Activated naive CD4-positive, alpha-beta T cell treated with anti-CD3 and anti-CD28 coated beads for 36 hours (primary cell): ENCODE data around the gene SLC50A1. TPM values are rescaled to one million over a fixed set of nuclear protein-coding genes. Genes with fewer than 3 reads are reported as not detected.

ENCODE experiments used
- total RNA-seq, 2 experiments: library from RNA; stranded (reverse); gene quantifications; one replicate each; pipeline ENCODE4 v1.2.3, GENCODE V29; 2021

SLC50A1 gene
- total RNA-seq, 2 experiments from 2014 or later: 48.4 to 52.7 TPM

Other genes starting within 250 kb of the SLC50A1 start
- 10 to 100 TPM; 29.8 to 30.5 TPM for gene PMVK, start 199.1 kb upstream of the SLC50A1 start, total RNA-seq
- gene PBXIP1, start 179.8 kb upstream of the SLC50A1 start, total RNA-seq: 10 to 100 TPM; 55.3 to 55.5 TPM
- gene PYGO2, start 174.1 kb upstream of the SLC50A1 start, total RNA-seq: 10 to 100 TPM; 35.6 to 36.3 TPM
- 10 to 100 TPM; 35.5 to 40.8 TPM for gene SHC1, start 165.1 kb upstream of the SLC50A1 start, total RNA-seq
- gene CKS1B, start 161.2 kb upstream of the SLC50A1 start, total RNA-seq: 100 to 1,000 TPM; 283 to 291 TPM
- 10 to 100 TPM; 27.2 to 30.0 TPM for gene FLAD1, start 152.5 kb upstream of the SLC50A1 start, total RNA-seq
- gene LENEP, start 142.3 kb upstream of the SLC50A1 start, total RNA-seq: under 1 TPM; 0.36 to 0.99 TPM
- 100 to 1,000 TPM in 1 of 2 experiments, 10 to 100 TPM in 1; 90.6 to 101 TPM for gene ZBTB7B, start 133.1 kb upstream of the SLC50A1 start, total RNA-seq
- 1 to 10 TPM; 1.1 to 1.5 TPM for gene DCST2, start 102.1 kb upstream of the SLC50A1 start, total RNA-seq
- gene DCST1, start 102.0 kb upstream of the SLC50A1 start, total RNA-seq: not detected
- 10 to 100 TPM; 53.8 to 55.8 TPM for gene ADAM15, start 84.5 kb upstream of the SLC50A1 start, total RNA-seq
- 1 to 10 TPM; 3.3 to 4.5 TPM for gene EFNA4, start 72.1 kb upstream of the SLC50A1 start, total RNA-seq
- 1 to 10 TPM; 1.3 to 2.5 TPM for gene EFNA3, start 57.0 kb upstream of the SLC50A1 start, total RNA-seq
- under 1 TPM; 0.26 to 0.32 TPM for gene EFNA1, start 8.0 kb upstream of the SLC50A1 start, total RNA-seq
- gene DPM3, start 4.7 kb downstream of the SLC50A1 start, total RNA-seq: 10 to 100 TPM; 31.4 to 35.5 TPM
- gene KRTCAP2, start 37.5 kb downstream of the SLC50A1 start, total RNA-seq: 100 to 1,000 TPM; 129 to 137 TPM
- gene TRIM46, start 38.0 kb downstream of the SLC50A1 start, total RNA-seq: 1 to 10 TPM; 3.2 to 3.6 TPM
- gene THBS3, start 72.0 kb downstream of the SLC50A1 start, total RNA-seq: 10 to 100 TPM; 15.4 to 15.7 TPM
- gene MTX1, start 72.8 kb downstream of the SLC50A1 start, total RNA-seq: 10 to 100 TPM; 46.8 to 47.4 TPM
- 10 to 100 TPM; 32.1 to 32.8 TPM for gene ENTREP3, start 119.6 kb downstream of the SLC50A1 start, total RNA-seq
- 10 to 100 TPM; 80.3 to 82.9 TPM for gene SCAMP3, start 126.5 kb downstream of the SLC50A1 start, total RNA-seq
- 10 to 100 TPM; 52.6 to 54.5 TPM for gene CLK2, start 137.7 kb downstream of the SLC50A1 start, total RNA-seq
- 1 to 10 TPM in 1 of 2 experiments, under 1 TPM in 1; 0.79 to 1.6 TPM for gene HCN3, start 141.6 kb downstream of the SLC50A1 start, total RNA-seq
- gene PKLR, start 165.6 kb downstream of the SLC50A1 start, total RNA-seq: not detected
- gene FDPS, start 173.0 kb downstream of the SLC50A1 start, total RNA-seq: 100 to 1,000 TPM; 332 to 333 TPM
- 10 to 100 TPM; 16.8 to 17.2 TPM for gene RUSC1, start 185.0 kb downstream of the SLC50A1 start, total RNA-seq